B cell (primary cell): Measurements from ENCODE around the gene GPR15LG. TPM values are rescaled to one million over a fixed set of nuclear protein-coding genes. Genes with fewer than 3 reads are reported as not detected.
"Not testable (repeated sequence)": the region's sequence is repeated elsewhere in the genome, so short reads cannot be mapped to it uniquely, and the experiment has no call there.

Experiments
- ATAC-seq: fragments of 200-7000 bp; cut with Tn5 transposase; one replicate; pipeline ENCODE4 v1.10.0; 2021; ENCODE audit warnings: low read depth, mild to moderate bottlenecking, moderate number of reproducible peaks, moderate library complexity
- CTCF ChIA-PET: fragments of 350-600 bp; sonication (Branson Sonifier 250); formaldehyde crosslinking; loops from one replicate; lab custom pipeline; 2021; ENCODE audit warnings: antibody characterized with exemption, inconsistent platforms; lab: Charles Lee
- POLR2A ChIA-PET: fragments of 350-600 bp; sonication (Branson Sonifier 250); formaldehyde crosslinking; loops from one replicate; lab custom pipeline; 2021; ENCODE audit warnings: antibody characterized with exemption; lab: Charles Lee
- DNase-seq: peaks from one replicate; pipeline ENCODE4 v3.0.0; 2013
- H2AFZ ChIP-seq: 2 replicates; pipeline ENCODE4 v1.6.1; 2012; ENCODE audit warnings: mild to moderate bottlenecking, low read depth, low read length; ENCODE audit not compliant: insufficient read depth, poor library complexity, severe bottlenecking
- H3K27ac ChIP-seq, 2 donors: 1 replicate in 1 of 2; 2 replicates in 1 of 2; pipeline ENCODE4 v1.5.1; 2012 to 2013; ENCODE audit warnings: low read length in 2 of 2, mild to moderate bottlenecking in 2 of 2, moderate library complexity in 1 of 2
- H3K27me3 ChIP-seq, 4 experiments: fragments of 200-600 bp in 1 of 4; sonication (generic) in 1 of 4; replicated peaks in 1 of 4; 1 replicate in 2 of 4; 2 replicates in 2 of 4; pipeline versions ENCODE4 v1.6.1 to v1.7.0; 2013 to 2016; ENCODE audit warnings: low read length in 3 of 4, mild to moderate bottlenecking in 2 of 4, mixed read lengths in 1 of 4, moderate library complexity in 1 of 4; ENCODE audit not compliant: insufficient read depth in 4 of 4, control insufficient read depth in 3 of 4; ENCODE audit errors: control extremely low read depth in 1 of 4
- H3K36me3 ChIP-seq, 2 experiments: replicated peaks in 1 of 2; 1 replicate in 1 of 2; 2 replicates in 1 of 2; pipeline versions ENCODE4 v1.6.1 to v1.7.1; 2013; ENCODE audit warnings: low read length in 1 of 2; ENCODE audit not compliant: insufficient read depth in 2 of 2, control insufficient read depth in 1 of 2; ENCODE audit errors: control extremely low read depth in 1 of 2, extremely low read depth in 1 of 2
- H3K4me1 ChIP-seq, 2 donors: fragments of 200-600 bp in 1 of 2; sonication (generic) in 1 of 2; 1 replicate in 1 of 2; 2 replicates in 1 of 2; pipeline versions ENCODE4 v1.5.1 to v1.6.1; 2013 to 2017; ENCODE audit warnings: low read length in 2 of 2; ENCODE audit not compliant: control insufficient read depth in 2 of 2, insufficient read depth in 2 of 2
- H3K4me2 ChIP-seq: replicated peaks from 2 replicates; pipeline ENCODE3; 2012; ENCODE audit warnings: mild to moderate bottlenecking, low read depth, low read length; ENCODE audit not compliant: poor library complexity, severe bottlenecking
- H3K4me3 ChIP-seq, 5 experiments: fragments of 200-600 bp in 1 of 5; sonication (generic) in 1 of 5; 1 replicate in 3 of 5; 2 replicates in 2 of 5; pipeline versions ENCODE4 v1.5.1 to v1.7.0; 2011 to 2016; ENCODE audit warnings: low read length in 4 of 5, mild to moderate bottlenecking in 4 of 5, low read depth in 2 of 5, control low read depth in 1 of 5, moderate library complexity in 1 of 5; ENCODE audit not compliant: insufficient read depth in 1 of 5; ENCODE audit errors: control extremely low read depth in 1 of 5, extremely low read depth in 1 of 5
- H3K79me2 ChIP-seq: fragments of 200-600 bp; sonication (generic); one replicate; pipeline ENCODE4 v1.6.0; 2016; ENCODE audit warnings: low read length; ENCODE audit not compliant: control insufficient read depth, insufficient read depth
- H3K9ac ChIP-seq: fragments of 200-600 bp; sonication (generic); 2 replicates; pipeline ENCODE4 v1.6.1; 2017; ENCODE audit warnings: mild to moderate bottlenecking, low read length, moderate library complexity
- H3K9me3 ChIP-seq, 3 donors: one replicate each; pipeline versions ENCODE4 v1.6.1 to v1.7.1; 2013; ENCODE audit warnings: low read length in 2 of 3; ENCODE audit not compliant: control insufficient read depth in 2 of 3, insufficient read depth in 1 of 3; ENCODE audit errors: control extremely low read depth in 1 of 3
- H4K20me1 ChIP-seq: 2 replicates; pipeline ENCODE4 v1.6.0; 2012; ENCODE audit warnings: mild to moderate bottlenecking, low read length; ENCODE audit not compliant: insufficient read depth, control insufficient read depth, poor library complexity, severe bottlenecking
- H3K27ac Mint-ChIP-seq: one replicate; pipeline ENCODE4 v1.8.0; 2021; ENCODE audit warnings: mixed read lengths
- H3K27me3 Mint-ChIP-seq: one replicate; pipeline ENCODE4 v1.8.0; 2021; ENCODE audit warnings: mixed read lengths
- H3K4me1 Mint-ChIP-seq: one replicate; pipeline ENCODE4 v1.8.0; 2021; ENCODE audit warnings: mixed read lengths
- H3K4me3 Mint-ChIP-seq: one replicate; pipeline ENCODE4 v1.8.0; 2021; ENCODE audit warnings: mixed read lengths
- H3K9me3 Mint-ChIP-seq: one replicate; pipeline ENCODE4 v1.8.0; 2022; ENCODE audit warnings: mixed read lengths; ENCODE audit not compliant: insufficient read depth
- EZH2 ChIP-seq: IDR thresholded peaks from 2 replicates; pipeline ENCODE4 v1.6.1; 2012; ENCODE audit warnings: borderline replicate concordance, low read depth, mild to moderate bottlenecking, moderate library complexity, low read length; ENCODE audit not compliant: insufficient read depth, poor library complexity, severe bottlenecking
- WGBS: methylation state at CpG from one replicate; pipeline ENCODE4 v1.1.5; 2013; ENCODE audit warnings: missing lambda C conversion rate; ENCODE audit not compliant: insufficient coverage; 5-methylcytosine and 5-hydroxymethylcytosine counted together
- intact Hi-C: fragments of 100-400 bp; cut with micrococcal nuclease; formaldehyde crosslinking; loops from one replicate; pipeline ENCODE4 v1.10.0; 2022
- polyA plus RNA-seq: library from polyadenylated mRNA; depleted of rRNA; stranded (reverse); fragments of >200 nt; gene quantifications from 2 replicates; pipeline ENCODE4 v1.2.3, GENCODE V29; 2012
- total RNA-seq, 2 donors: library from RNA; stranded (reverse); fragments of 120-200 nt in 1 of 2; gene quantifications; 1 replicate in 1 of 2; 2 replicates in 1 of 2; pipeline versions ENCODE4 v1.2.3 to v1.2.4, GENCODE V29; 2013 to 2022
- TF ChIP-seq, protein P1 (sequence below): fragments of 200-600 bp; IDR thresholded peaks from one replicate; pipeline ENCODE4 v1.8.0; 2022; ENCODE audit warnings: antibody characterized with exemption, mild to moderate bottlenecking

Gene GPR15LG
- total and polyA plus RNA-seq, 2 donors (not counting 1 experiment from before 2014, with no cell fraction given): not detected

DNA sequence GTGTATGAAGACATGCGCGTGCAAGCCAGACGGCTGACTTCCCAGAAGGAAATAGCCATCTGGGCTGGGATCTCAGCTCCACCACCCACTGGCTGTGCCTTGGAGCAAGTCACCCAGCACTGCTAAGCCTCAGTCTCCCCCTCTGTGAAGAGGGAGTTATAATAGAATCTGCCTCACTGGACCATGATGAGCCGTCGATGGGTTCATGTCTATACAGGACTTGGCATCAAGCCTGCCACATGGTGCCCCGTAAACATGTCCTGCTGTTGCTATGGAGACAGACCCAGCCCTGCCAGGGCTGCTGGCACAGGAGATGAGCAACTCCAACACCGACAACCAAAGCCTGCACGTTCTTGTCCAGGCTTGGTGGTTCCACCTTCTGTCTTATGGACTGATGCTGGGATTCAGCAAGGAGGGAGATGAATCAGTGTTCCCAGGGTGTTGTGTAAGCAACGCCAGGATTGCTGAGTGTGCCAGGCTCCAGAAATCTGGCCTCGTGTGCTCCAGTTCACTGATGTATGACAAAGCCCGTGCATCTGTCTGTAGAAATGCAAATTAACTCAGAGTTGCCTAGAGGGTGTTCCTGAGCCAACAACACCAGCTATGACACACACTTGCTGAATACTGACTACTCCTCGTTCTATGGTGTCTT lies 5.6 kb downstream of the GPR15LG start:
- ChIA-PET POLR2A (interaction anchor here (0.7 to 1.0 kb wide), 2 partner anchors 16 to 21 kb away, joined by 3 to 12 read pairs; no protein-coding TSS in a partner anchor), CTCF (no interaction called here)
- no peak overlapping the region for H3K4me3 Mint-ChIP-seq
- H3K4me3 ChIP-seq: peak overlapping the region in 2 of 5 experiments; percentile 15 to 50
- H3K27ac Mint-ChIP-seq: no peak overlapping the region
- TF ChIP-seq EZH2: no peak
- TF ChIP-seq, protein P1, sequence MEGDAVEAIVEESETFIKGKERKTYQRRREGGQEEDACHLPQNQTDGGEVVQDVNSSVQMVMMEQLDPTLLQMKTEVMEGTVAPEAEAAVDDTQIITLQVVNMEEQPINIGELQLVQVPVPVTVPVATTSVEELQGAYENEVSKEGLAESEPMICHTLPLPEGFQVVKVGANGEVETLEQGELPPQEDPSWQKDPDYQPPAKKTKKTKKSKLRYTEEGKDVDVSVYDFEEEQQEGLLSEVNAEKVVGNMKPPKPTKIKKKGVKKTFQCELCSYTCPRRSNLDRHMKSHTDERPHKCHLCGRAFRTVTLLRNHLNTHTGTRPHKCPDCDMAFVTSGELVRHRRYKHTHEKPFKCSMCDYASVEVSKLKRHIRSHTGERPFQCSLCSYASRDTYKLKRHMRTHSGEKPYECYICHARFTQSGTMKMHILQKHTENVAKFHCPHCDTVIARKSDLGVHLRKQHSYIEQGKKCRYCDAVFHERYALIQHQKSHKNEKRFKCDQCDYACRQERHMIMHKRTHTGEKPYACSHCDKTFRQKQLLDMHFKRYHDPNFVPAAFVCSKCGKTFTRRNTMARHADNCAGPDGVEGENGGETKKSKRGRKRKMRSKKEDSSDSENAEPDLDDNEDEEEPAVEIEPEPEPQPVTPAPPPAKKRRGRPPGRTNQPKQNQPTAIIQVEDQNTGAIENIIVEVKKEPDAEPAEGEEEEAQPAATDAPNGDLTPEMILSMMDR: no peak
- ATAC-seq: peak; percentile 89
- peaks cover 0 to 12% (median 0%) of the 10 kb centered on the region in 3 donors for H3K9me3 ChIP-seq
- 38% methylated on average over 7 of the region's 12 CpGs for WGBS
- H4K20me1 ChIP-seq: no peaks in the 10 kb centered on the region
- H3K36me3 ChIP-seq: no peaks in the 10 kb centered on the region
- peaks cover 5% of the 10 kb centered on the region for H3K4me1 Mint-ChIP-seq
- intact Hi-C loops: loop anchor here (1.0 kb wide), 1 partner anchor 40 kb away; the partner anchor contains the start of gene GHITM
- peak overlapping the region; percentile 69 for H3K4me2 ChIP-seq
- peaks cover 25 to 32% of the 10 kb centered on the region in 2 donors for H3K4me1 ChIP-seq
- peak; percentile 87 for DNase-seq
- no peaks in the 10 kb centered on the region for H3K27me3 Mint-ChIP-seq
- peak overlapping the region; percentile 70 for H2AFZ ChIP-seq
- peak overlapping the region; percentile 74 to 77 for H3K27ac ChIP-seq
- peak overlapping the region; percentile 48 for H3K9ac ChIP-seq
- H3K79me2 ChIP-seq: no peaks in the 10 kb centered on the region
- H3K27me3 ChIP-seq: peaks cover 0 to 1% (median 0%) of the 10 kb centered on the region in 4 experiments
- no peaks in the 10 kb centered on the region for H3K9me3 Mint-ChIP-seq

DNA sequence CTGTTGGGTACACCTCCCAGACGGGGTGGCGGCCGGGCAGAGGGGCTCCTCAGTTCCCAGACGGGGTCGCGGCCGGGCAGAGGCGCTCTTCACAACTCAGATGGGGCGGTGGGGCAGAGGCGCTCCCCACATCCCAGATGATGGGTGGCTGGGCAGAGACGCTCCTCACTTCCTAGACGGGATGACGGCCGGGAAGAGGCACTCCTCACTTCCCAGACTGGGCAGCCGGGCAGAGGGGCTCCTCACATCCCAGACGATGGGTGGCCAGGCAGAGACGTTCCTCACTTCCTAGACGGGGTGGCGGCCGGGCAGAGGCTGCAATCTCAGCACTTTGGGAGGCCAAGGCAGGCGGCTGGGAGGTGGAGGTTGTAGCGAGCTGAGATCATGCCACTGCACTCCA lies 6.8 kb downstream of the GPR15LG start:
- H2AFZ ChIP-seq, H3K27me3 ChIP-seq, H3K4me1 Mint-ChIP-seq, intact Hi-C loops, ATAC-seq, H3K4me2 ChIP-seq, CTCF ChIA-PET, H3K4me3 Mint-ChIP-seq, H3K9ac ChIP-seq, H3K27ac Mint-ChIP-seq, H3K4me3 ChIP-seq, H3K36me3 ChIP-seq, H3K27ac ChIP-seq, H3K79me2 ChIP-seq, POLR2A ChIA-PET, DNase-seq, H3K9me3 Mint-ChIP-seq, H3K27me3 Mint-ChIP-seq, H4K20me1 ChIP-seq: not testable (repeated sequence)
- H3K4me1 ChIP-seq: peaks cover 25 to 32% of the 10 kb centered on the region in 2 donors
- H3K9me3 ChIP-seq: peaks cover 0 to 12% (median 0%) of the 10 kb centered on the region in 3 donors
- WGBS: 98% methylated on average over 9 of the region's 22 CpGs
